DND-41 (cell line): ENCODE results near the gene CDC23.

Experiments used
- ATAC-seq: fragments of 200-7000 bp; cut with Tn5 transposase; 3 replicates; pipeline ENCODE4 v1.9.1; 2021; ENCODE audit warnings: low read depth; ENCODE audit not compliant: insufficient read depth
- DNase-seq: peaks from one replicate; pipeline ENCODE4 v3.0.0-alpha.2; 2020
- H2AFZ ChIP-seq: 2 replicates; pipeline ENCODE4 v1.6.0; 2012; ENCODE audit warnings: low read depth, low read length
- H3K27ac ChIP-seq: 2 replicates; pipeline ENCODE4 v1.5.1; 2012; ENCODE audit warnings: low read length, inconsistent platforms
- H3K27me3 ChIP-seq: fragments of 200-600 bp; sonication (generic); 2 replicates; pipeline ENCODE4 v1.6.0; 2012; ENCODE audit warnings: low read length, mild to moderate bottlenecking, inconsistent platforms; ENCODE audit not compliant: insufficient read depth, poor library complexity
- H3K36me3 ChIP-seq: 2 replicates; pipeline ENCODE4 v1.5.1; 2012; ENCODE audit warnings: low read length, inconsistent platforms; ENCODE audit not compliant: insufficient read depth
- H3K4me1 ChIP-seq: 2 replicates; pipeline ENCODE4 v1.5.1; 2012; ENCODE audit warnings: mild to moderate bottlenecking, low read length; ENCODE audit not compliant: insufficient read depth
- H3K4me2 ChIP-seq: 2 replicates; pipeline ENCODE4 v1.6.0; 2012; ENCODE audit warnings: mild to moderate bottlenecking, moderate library complexity, low read length, inconsistent platforms; ENCODE audit not compliant: insufficient read depth
- H3K4me3 ChIP-seq, 2 experiments: fragments of 200-600 bp in 1 of 2; shearing (Covaris generic) in 1 of 2; 2 replicates each; pipeline ENCODE4 v1.5.1; 2012 to 2016; ENCODE audit warnings: inconsistent platforms in 2 of 2, low read length in 2 of 2, mild to moderate bottlenecking in 2 of 2, low read depth in 1 of 2, moderate library complexity in 1 of 2
- H3K79me2 ChIP-seq: 2 replicates; pipeline ENCODE4 v1.6.0; 2012; ENCODE audit warnings: low read length, inconsistent platforms; ENCODE audit not compliant: insufficient read depth
- H3K9ac ChIP-seq: 2 replicates; pipeline ENCODE4 v1.6.0; 2012; ENCODE audit warnings: low read depth, mild to moderate bottlenecking, inconsistent platforms, low read length, moderate library complexity
- H3K9me3 ChIP-seq: 2 replicates; pipeline ENCODE4 v1.5.1; 2012; ENCODE audit warnings: low read length, moderate library complexity, mild to moderate bottlenecking, inconsistent platforms; ENCODE audit not compliant: insufficient read depth, severe bottlenecking
- H4K20me1 ChIP-seq: 2 replicates; pipeline ENCODE4 v1.6.0; 2012; ENCODE audit warnings: low read length; ENCODE audit not compliant: insufficient read depth
- EZH2 ChIP-seq: IDR thresholded peaks from 3 replicates; pipeline ENCODE4 v1.6.1; 2012; ENCODE audit warnings: borderline replicate concordance, low read depth, mild to moderate bottlenecking, moderate library complexity, low read length, inconsistent platforms; ENCODE audit not compliant: severe bottlenecking
- TF ChIP-seq, protein P1 (sequence below): IDR thresholded peaks from 2 replicates; pipeline ENCODE4 v1.5.1; 2012; ENCODE audit warnings: borderline replicate concordance, low read length, moderate library complexity, mild to moderate bottlenecking; ENCODE audit not compliant: poor library complexity, severe bottlenecking; ENCODE audit errors: extremely low read depth

Gene CDC23

DNA sequence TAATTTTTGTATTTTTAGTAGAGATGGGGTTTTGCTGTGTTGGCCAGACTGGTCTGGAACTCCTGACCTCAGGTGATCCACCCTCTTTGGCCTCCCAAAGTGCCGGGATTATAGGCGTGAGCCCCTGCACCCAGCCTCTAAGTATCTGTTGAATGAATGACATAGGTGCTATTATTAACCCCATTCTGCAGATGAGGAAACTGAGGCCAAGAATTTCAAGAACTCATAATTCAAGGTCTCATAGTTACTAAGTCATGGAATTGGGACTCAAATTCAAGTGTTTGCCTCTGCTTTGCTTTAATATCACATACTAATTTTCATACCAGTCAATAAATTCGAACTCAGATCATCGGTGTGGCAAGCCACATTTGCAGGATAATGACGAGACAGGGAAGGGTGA is 32.3 kb downstream of the CDC23 start:
- H3K27me3 ChIP-seq = no peaks in the 10 kb centered on the region
- H3K9me3 ChIP-seq = no peaks in the 10 kb centered on the region
- DNase-seq (no peak), ATAC-seq (no peak)
- peak overlapping the region; percentile 80 for H3K4me2 ChIP-seq
- H3K79me2 ChIP-seq = peaks cover 58% of the 10 kb centered on the region
- H3K9ac ChIP-seq = peak overlapping the region; percentile 84; the same call in 1 of the 2 replicates
- H3K27ac ChIP-seq = no peak overlapping the region
- peaks cover 68% of the 10 kb centered on the region for H3K36me3 ChIP-seq
- no peak overlapping the region for H2AFZ ChIP-seq
- no peak overlapping the region for H3K4me3 ChIP-seq
- H3K4me1 ChIP-seq = peaks cover 40% of the 10 kb centered on the region
- TF ChIP-seq EZH2 = no peak
- TF ChIP-seq, protein P1, sequence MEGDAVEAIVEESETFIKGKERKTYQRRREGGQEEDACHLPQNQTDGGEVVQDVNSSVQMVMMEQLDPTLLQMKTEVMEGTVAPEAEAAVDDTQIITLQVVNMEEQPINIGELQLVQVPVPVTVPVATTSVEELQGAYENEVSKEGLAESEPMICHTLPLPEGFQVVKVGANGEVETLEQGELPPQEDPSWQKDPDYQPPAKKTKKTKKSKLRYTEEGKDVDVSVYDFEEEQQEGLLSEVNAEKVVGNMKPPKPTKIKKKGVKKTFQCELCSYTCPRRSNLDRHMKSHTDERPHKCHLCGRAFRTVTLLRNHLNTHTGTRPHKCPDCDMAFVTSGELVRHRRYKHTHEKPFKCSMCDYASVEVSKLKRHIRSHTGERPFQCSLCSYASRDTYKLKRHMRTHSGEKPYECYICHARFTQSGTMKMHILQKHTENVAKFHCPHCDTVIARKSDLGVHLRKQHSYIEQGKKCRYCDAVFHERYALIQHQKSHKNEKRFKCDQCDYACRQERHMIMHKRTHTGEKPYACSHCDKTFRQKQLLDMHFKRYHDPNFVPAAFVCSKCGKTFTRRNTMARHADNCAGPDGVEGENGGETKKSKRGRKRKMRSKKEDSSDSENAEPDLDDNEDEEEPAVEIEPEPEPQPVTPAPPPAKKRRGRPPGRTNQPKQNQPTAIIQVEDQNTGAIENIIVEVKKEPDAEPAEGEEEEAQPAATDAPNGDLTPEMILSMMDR = no peak
- peaks cover 14% of the 10 kb centered on the region; the same call in 1 of the 2 replicates for H4K20me1 ChIP-seq

DNA sequence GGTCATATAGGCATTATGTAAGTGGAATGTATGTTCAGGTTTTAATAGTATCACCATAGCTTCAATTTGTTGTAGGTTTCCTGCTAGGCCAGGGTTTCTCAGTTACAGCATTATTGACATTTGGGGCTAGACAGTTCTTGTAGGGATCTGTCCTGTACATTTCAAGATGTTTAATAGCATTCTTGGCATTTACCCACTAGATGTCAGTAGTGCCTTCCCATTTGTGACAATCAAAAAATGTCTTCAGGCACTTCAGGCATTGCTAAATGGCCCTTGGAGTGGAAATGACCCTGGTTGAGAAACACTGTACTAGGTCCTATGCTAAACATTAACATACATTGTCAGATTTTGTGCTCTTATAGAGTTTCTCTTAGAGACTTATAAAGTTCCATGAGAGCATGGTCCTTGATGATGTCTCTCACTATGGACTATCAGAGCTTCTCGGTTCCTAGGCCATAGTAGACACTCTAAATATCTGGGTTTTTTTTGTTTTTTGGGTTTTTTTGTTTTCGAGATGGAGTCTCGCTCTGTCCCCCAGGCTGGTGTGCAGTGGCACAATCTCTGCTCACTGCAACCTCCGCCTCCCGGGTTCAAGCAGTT is 32.8 kb downstream of the CDC23 start:
- peak overlapping the region; percentile 84 for H3K9ac ChIP-seq

DNA sequence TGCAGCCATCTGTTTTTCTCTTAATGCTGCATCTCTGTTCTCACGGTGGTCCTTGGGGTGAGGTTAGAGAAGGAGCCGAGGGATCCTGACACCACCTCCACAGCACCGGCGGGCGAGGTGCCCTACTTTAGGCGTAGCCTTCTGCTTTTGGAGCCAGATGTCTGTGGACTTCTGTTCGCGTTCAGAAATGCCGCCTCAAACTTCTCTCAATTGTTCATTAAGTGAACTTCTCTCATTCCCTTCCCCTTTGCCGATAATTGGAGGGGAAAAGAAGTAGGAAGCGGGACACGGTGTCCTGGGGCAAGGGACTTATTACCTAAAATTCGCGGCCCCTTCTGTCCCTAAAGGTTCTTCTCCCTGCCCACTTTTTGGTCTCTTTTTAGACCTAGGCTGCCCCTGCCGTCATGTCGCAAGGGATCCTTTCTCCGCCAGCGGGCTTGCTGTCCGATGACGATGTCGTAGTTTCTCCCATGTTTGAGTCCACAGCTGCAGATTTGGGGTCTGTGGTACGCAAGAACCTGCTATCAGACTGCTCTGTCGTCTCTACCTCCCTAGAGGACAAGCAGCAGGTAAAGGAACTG is 33.8 kb downstream of the CDC23 start:
- Histone ChIP-seq H3K9me3 (no peaks in the 10 kb centered on the region), H2AFZ (peak overlapping the region; percentile 76), H3K4me1 (peaks cover 40% of the 10 kb centered on the region), H3K9ac (peak overlapping the region; percentile 84), H3K79me2 (peaks cover 70% of the 10 kb centered on the region), H3K4me2 (peak overlapping the region; percentile 80), H3K36me3 (peaks cover 68% of the 10 kb centered on the region), H3K27me3 (no peaks in the 10 kb centered on the region), H4K20me1 (peaks cover 12% of the 10 kb centered on the region; the same call in 1 of the 2 replicates), H3K4me3 (peak overlapping the region; percentile 76 to 87), H3K27ac (peak overlapping the region; percentile 98)
- ATAC-seq = no peak; the same call in 2 of the 3 replicates
- TF ChIP-seq, protein P1 = no peak
- DNase-seq = peak; percentile 30

More for the DNA sequence above, 32.8 kb downstream of the CDC23 start:
- TF ChIP-seq, protein P1 = peak; percentile 89
- TF ChIP-seq EZH2 = no peak
- ATAC-seq = peak; percentile 38
- H3K9me3 ChIP-seq = no peaks in the 10 kb centered on the region
- H3K4me3 ChIP-seq = peak overlapping the region; percentile 76 to 87; a peak in 3 of 4 replicates
- H3K79me2 ChIP-seq = peaks cover 63% of the 10 kb centered on the region
- peaks cover 12% of the 10 kb centered on the region; the same call in 1 of the 2 replicates for H4K20me1 ChIP-seq
- DNase-seq = peak; percentile 24
- no peak overlapping the region for H2AFZ ChIP-seq
- no peaks in the 10 kb centered on the region for H3K27me3 ChIP-seq
- peaks cover 68% of the 10 kb centered on the region for H3K36me3 ChIP-seq
- H3K27ac ChIP-seq = peak overlapping the region; percentile 98
- peak overlapping the region; percentile 80 for H3K4me2 ChIP-seq
- H3K4me1 ChIP-seq = peaks cover 40% of the 10 kb centered on the region
